DOHH2 (cell line): ENCODE results near the gene ATE1.

Source experiments
- H3F3A ChIP-seq: fragments of 200-600 bp; sonication (generic), shearing (Covaris generic); 2 replicates; pipeline ENCODE4 v1.6.0; 2016; ENCODE audit warnings: antibody characterized with exemption, mild to moderate bottlenecking; ENCODE audit not compliant: control insufficient read depth, insufficient read depth
- H3K27ac ChIP-seq: fragments of 200-600 bp; sonication (generic); 2 replicates; pipeline ENCODE4 v1.5.1; 2014; ENCODE audit warnings: low read depth, mild to moderate bottlenecking, low read length, moderate library complexity
- H3K27me3 ChIP-seq: fragments of 200-600 bp; sonication (generic); 2 replicates; pipeline ENCODE4 v1.6.1; 2014; ENCODE audit warnings: mild to moderate bottlenecking, low read length, mixed read lengths; ENCODE audit not compliant: control insufficient read depth
- H3K36me3 ChIP-seq: fragments of 200-600 bp; sonication (generic); 2 replicates; pipeline ENCODE4 v1.6.1; 2014; ENCODE audit warnings: mild to moderate bottlenecking, low read length, moderate library complexity, mixed read lengths; ENCODE audit not compliant: control insufficient read depth
- H3K4me1 ChIP-seq: fragments of 200-600 bp; sonication (generic); 2 replicates; pipeline ENCODE4 v1.6.1; 2014; ENCODE audit warnings: mild to moderate bottlenecking, low read length, mixed read lengths; ENCODE audit not compliant: control insufficient read depth
- H3K4me2 ChIP-seq: fragments of 200-600 bp; sonication (generic); 2 replicates; pipeline ENCODE4 v1.6.0; 2014; ENCODE audit warnings: mild to moderate bottlenecking, low read length, moderate library complexity
- H3K4me3 ChIP-seq: fragments of 200-600 bp; sonication (generic); 2 replicates; pipeline ENCODE4 v1.5.1; 2014; ENCODE audit warnings: mild to moderate bottlenecking, low read length, mixed read lengths
- H3K79me2 ChIP-seq: fragments of 200-600 bp; sonication (generic); 2 replicates; pipeline ENCODE4 v1.6.1; 2014; ENCODE audit warnings: mild to moderate bottlenecking, low read length, mixed read lengths; ENCODE audit not compliant: control insufficient read depth
- H3K9me2 ChIP-seq: fragments of 200-600 bp; sonication (generic); replicated peaks from 2 replicates; pipeline ENCODE4 v1.6.1; 2014; ENCODE audit warnings: mild to moderate bottlenecking, low read length, mixed read lengths; ENCODE audit not compliant: control insufficient read depth
- H3K9me3 ChIP-seq: fragments of 200-600 bp; sonication (generic); 2 replicates; pipeline ENCODE4 v1.6.1; 2014; ENCODE audit warnings: antibody characterized with exemption, low read length, mixed read lengths; ENCODE audit not compliant: control insufficient read depth, insufficient read depth
- H4K20me1 ChIP-seq: fragments of 200-600 bp; sonication (generic); 2 replicates; pipeline ENCODE4 v1.6.0; 2014; ENCODE audit warnings: low read depth, mild to moderate bottlenecking, antibody characterized with exemption, low read length, moderate library complexity; ENCODE audit not compliant: control insufficient read depth, insufficient read depth
- CTCF ChIP-seq: fragments of 200-600 bp; sonication (generic); IDR thresholded peaks from one replicate; pipeline ENCODE4 v1.5.1; 2014; ENCODE audit warnings: antibody characterized with exemption, mild to moderate bottlenecking, low read depth, low read length; ENCODE audit not compliant: poor library complexity, severe bottlenecking
- EZH2phosphoT487 ChIP-seq: fragments of 200-600 bp; sonication (generic); IDR thresholded peaks from 2 replicates; pipeline ENCODE4 v1.6.1; 2017; ENCODE audit warnings: borderline replicate concordance, mild to moderate bottlenecking, antibody characterized with exemption, low read length, moderate library complexity, mixed read lengths

ATE1 gene

GRCh38 chr10:121862649-121863048, 65.2 kb downstream of the ATE1 start:
- no peak overlapping the region for H3K27ac ChIP-seq
- no peaks in the 10 kb centered on the region for H3K9me3 ChIP-seq
- H3K4me2 ChIP-seq: no peak overlapping the region
- H4K20me1 ChIP-seq: no peaks in the 10 kb centered on the region
- H3K4me1 ChIP-seq: peaks cover 10% of the 10 kb centered on the region
- no peaks in the 10 kb centered on the region for H3F3A ChIP-seq
- no peak overlapping the region for H3K4me3 ChIP-seq
- H3K9me2 ChIP-seq: no peaks in the 10 kb centered on the region
- TF ChIP-seq CTCF: no peak
- no peak for TF ChIP-seq EZH2phosphoT487
- no peaks in the 10 kb centered on the region for H3K27me3 ChIP-seq
- H3K36me3 ChIP-seq: peaks cover 15% of the 10 kb centered on the region
- no peaks in the 10 kb centered on the region for H3K79me2 ChIP-seq

DNA sequence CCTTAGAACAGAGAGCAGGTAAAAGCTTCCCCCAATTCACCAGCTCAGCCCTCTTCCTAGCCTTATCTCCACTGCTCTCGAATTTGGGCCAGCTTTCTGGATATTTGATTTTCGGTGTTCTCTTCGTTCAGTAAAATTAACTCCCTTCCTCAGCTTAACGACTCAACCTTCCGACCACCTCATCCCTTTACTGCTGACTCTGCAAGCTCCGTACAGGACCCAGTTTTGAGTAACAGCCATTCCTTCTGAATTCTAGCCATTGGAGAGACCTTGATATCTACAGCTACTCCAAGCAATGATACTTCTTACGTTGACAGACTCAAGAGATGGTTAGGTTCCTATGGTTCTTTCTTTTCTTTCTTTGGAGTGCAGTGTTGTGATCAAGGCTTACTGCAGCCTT, 65.8 kb downstream of the ATE1 start:
- H3K27me3 ChIP-seq: no peaks in the 10 kb centered on the region
- H3K36me3 ChIP-seq: peaks cover 16% of the 10 kb centered on the region
- H3K27ac ChIP-seq: no peak overlapping the region
- no peaks in the 10 kb centered on the region for H3K79me2 ChIP-seq
- no peaks in the 10 kb centered on the region for H3K9me2 ChIP-seq
- no peak overlapping the region for H3K4me3 ChIP-seq
- no peaks in the 10 kb centered on the region for H4K20me1 ChIP-seq
- TF ChIP-seq EZH2phosphoT487 (no peak), CTCF (no peak)
- H3K9me3 ChIP-seq: no peaks in the 10 kb centered on the region
- no peaks in the 10 kb centered on the region for H3F3A ChIP-seq
- H3K4me1 ChIP-seq: peaks cover 10% of the 10 kb centered on the region
- no peak overlapping the region for H3K4me2 ChIP-seq

GRCh38 chr10:121860810-121861209, 67.0 kb downstream of the ATE1 start:
- Histone ChIP-seq H3K27me3 (no peaks in the 10 kb centered on the region), H3K9me3 (no peaks in the 10 kb centered on the region), H3K36me3 (peaks cover 17% of the 10 kb centered on the region), H3K9me2 (no peaks in the 10 kb centered on the region), H3K79me2 (no peaks in the 10 kb centered on the region), H3K4me3 (no peak overlapping the region), H3K4me1 (peaks cover 10% of the 10 kb centered on the region), H3K4me2 (no peak overlapping the region), H4K20me1 (no peaks in the 10 kb centered on the region), H3F3A (no peaks in the 10 kb centered on the region), H3K27ac (no peak overlapping the region)
- TF ChIP-seq CTCF (no peak), EZH2phosphoT487 (no peak)
